Measurements from ENCODE around the gene CTTN. TPM values are rescaled to one million over a fixed set of nuclear protein-coding genes. Genes with fewer than 3 reads are reported as not detected.
"Not testable (repeated sequence)": the region's sequence is repeated elsewhere in the genome, so short reads cannot be mapped to it uniquely, and the experiment has no call there.

The CTTN gene
- polyA plus RNA-seq, 4 donors = 128 to 241 (median 190) TPM

DNA sequence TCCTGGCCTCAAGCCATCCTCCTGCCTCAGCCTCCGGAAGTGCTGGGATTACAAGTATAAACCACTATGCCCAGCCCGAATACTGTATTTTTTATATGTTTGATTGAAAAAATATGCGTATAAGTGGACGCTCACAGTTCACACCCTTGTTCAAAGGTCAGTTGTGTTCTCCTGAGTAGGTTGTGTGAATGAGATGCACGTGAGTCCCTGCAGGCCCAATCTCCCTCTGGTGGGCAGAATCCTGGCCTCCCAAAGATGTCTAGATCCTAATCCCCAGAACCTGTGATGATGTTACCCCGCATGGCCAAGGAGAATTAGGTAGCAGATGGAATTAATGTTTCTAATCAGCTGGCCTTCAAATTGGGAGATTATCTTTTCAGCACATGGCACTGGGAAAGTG, 41.9 kb downstream of the CTTN start:
- no peak for DNase-seq (ENCODE audit: low read depth in 4 of 4, low spot score in 2 of 4)

DNA sequence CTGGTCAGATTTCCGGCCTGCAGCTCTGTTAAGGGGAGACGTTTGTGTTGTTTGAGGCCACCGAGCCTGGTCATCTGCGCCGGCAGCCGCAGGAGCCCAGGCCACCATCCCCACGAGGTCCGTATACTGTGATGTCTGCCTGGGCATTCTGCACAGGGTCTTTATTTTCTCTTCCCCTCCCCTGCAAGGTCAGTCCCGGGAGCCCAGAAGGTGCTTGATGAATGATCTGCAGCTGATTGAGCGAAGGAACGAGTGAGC, 45.4 kb downstream of the CTTN start:
- no peak for DNase-seq (ENCODE audit: low read depth in 4 of 4, low spot score in 2 of 4)

DNA sequence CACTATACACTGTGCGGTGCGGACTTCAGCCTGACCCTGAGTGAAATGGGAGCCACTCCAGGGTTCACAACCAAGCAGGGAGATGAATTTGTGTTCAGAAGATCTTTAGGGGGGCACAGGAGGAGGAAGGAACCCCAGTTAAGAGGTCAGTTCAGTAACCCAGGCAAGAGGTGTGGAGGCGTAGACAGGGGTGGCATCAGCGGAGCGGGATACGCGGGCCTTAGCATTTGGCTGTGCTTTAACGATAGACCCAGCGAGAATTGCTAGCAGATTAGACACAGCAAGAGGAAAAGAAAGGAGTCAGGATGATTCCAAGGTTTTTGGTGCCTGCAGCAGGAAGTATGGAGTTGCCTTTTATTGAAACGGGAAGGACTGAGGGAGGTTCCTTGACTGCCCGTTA, 46.8 kb downstream of the CTTN start:
- DNase-seq (ENCODE audit: low read depth in 4 of 4, low spot score in 2 of 4) = no peak

DNA sequence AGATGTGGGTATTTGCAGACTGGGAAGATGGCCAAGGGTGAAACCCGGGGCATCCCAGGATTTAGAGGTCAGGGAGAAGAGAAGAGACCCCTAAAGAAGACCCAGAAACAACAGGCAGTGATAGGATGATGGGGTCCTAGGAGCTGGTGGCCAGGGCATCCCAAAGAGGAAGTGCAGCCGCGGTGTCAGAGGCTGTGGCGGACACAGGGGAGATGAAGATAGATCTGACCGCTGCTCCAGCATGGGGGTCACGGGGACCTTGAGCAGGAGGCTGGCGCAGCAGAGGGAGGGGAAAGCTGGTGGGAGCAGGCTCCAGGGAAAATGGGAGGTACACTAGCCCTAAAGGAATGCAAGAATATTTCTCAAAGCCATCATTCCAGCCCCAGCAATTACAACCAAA, 47.3 kb downstream of the CTTN start:
- DNase-seq (ENCODE audit: low read depth in 4 of 4, low spot score in 2 of 4) = no peak

DNA sequence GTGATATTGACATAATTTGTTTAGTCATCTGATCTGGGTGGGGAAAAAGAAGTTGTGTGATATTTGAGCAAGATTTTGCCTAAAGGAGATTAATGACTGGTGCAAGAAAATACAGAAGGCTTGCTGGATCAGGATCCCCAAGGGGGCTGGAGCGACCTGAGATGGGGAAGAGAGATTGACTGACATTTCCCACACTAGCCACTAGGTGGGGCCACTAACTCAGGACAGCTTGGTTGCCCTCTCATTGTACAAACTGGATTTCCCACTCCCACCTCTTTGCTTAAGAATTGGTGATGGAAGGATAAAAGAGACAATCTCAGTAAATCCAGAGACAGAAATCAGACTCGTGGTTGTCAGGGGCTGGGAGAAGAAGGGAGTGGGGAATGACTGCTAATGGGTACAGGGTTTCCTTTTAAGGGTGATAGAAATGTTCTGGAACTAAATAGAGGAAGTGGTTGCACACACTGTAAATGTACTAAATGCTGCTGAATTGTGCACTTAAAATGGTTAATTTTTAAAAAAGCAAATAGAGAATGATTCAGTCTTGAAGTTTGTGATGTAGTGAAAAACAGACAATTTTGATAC, 50.7 kb downstream of the CTTN start:
- DNase-seq (ENCODE audit: low read depth in 4 of 4, low spot score in 2 of 4) = no peak

DNA sequence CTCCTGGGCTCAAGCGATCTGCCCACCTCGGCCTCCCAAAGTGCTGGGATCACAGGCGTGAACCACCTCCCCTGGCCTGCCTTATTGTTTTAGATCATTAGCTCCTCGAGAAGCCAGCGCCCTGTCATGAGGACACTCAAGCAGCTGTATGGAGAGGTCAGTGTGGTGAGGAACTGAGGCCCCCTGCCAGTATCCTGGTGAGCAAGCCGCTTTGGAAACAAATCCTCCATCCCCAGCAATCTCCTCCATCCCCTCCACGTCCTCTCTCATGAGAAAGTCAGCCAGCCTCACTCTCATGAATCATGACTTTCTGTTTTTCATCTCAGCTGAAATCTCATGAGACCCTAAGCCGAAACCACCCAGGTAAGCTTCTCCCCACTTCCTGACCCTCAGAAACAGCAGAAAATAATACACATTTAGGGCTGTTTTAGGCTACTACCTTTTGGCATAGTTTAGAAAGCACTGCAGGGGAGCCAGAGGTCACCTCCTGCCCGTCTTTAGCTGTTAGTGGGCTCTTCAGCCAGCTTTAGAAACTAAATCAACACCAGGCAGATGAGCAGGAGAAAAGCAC, 56.0 kb downstream of the CTTN start:
- no peak for DNase-seq (ENCODE audit: low read depth in 4 of 4, low spot score in 2 of 4)

DNA sequence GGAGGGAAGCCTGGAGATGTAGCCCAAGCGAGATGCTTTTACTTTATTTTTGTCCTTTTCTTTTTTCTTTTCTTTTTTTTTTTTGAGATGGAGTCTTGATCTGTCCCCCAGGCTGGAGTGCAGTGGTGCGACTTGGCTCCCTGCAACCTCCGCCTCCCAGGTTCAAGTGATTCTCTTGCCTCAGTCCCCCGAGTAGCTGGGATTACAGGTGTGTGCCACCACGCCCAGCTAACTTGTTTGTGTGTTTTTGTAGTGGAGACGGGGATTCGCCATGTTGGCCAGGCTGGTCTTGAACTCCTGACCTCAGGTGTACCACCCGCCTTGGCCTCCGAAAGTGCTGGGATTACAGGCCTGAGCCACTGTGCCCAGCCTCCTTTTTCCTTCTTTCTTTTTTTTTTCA, 56.5 kb downstream of the CTTN start:
- DNase-seq (ENCODE audit: low read depth in 4 of 4, low spot score in 2 of 4) = not testable (repeated sequence)

DNA sequence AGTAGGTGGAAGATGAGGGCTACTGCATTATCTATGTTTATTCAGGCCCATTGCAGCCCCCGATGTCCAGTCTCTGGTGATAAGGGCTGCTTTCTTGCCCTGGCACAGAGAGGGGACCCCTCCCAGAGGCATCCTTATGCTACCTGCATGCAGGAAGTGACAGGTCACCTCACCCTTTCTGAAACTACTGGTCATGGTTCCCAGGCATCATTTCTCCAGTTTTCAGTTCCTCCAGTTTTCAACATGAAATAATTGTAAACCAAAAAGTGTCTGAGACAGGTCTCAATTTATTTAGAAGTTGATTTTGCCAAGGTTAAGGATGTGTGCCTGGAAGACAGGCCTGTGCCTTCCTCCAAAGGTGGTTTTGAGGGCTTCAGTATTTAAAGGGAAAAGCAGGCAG, 57.0 kb downstream of the CTTN start:
- no peak for DNase-seq (ENCODE audit: low read depth in 4 of 4, low spot score in 2 of 4)

DNA sequence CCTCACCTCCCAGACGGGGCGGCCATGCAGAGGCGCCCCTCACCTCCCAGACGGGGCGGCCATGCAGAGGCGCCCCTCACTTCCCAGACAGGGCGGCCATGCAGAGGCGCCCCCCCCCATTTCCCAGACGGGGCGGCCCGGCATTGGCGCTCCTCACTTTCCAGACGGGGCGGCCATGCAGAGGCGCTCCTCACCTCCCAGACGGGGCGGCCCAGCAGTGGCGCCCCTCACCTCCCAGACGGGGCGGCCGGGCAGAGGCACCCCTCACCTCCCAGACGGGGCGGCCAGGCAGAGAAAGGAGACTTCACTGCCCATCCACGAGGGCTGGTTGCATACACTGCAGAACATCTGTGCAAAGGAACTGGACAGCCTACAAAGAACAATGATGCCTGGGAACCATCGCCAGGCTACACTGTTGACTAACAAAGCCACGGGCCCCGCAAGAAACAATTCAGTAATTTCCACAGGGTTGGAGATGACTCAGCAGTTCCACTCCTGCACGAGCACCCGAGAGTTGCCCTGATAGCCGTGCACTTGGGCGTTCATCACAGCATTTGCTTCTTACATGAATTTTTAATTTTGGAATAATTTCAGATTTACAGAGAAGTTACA, 58.7 kb downstream of the CTTN start:
- no peak for DNase-seq (ENCODE audit: low read depth in 4 of 4, low spot score in 2 of 4)

DNA sequence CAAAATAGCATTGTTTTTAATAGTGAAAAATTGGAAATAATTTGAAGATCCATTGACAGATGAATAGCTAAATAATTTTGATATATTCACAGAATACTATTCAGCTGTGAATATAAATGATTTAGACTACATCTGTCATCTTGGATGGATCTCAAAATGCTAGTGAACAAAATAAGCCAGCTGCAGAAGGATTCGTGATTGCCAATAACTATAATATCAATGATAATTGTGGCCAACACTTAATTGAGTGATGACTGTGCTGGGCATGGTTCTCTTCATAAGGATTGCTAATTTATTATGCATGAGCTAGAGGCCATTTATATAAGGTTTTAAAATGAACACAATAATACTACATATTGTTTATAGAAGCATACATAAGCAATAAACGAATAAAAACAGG, 60.4 kb downstream of the CTTN start:
- no peak for DNase-seq (ENCODE audit: low read depth in 4 of 4, low spot score in 2 of 4)

DNA sequence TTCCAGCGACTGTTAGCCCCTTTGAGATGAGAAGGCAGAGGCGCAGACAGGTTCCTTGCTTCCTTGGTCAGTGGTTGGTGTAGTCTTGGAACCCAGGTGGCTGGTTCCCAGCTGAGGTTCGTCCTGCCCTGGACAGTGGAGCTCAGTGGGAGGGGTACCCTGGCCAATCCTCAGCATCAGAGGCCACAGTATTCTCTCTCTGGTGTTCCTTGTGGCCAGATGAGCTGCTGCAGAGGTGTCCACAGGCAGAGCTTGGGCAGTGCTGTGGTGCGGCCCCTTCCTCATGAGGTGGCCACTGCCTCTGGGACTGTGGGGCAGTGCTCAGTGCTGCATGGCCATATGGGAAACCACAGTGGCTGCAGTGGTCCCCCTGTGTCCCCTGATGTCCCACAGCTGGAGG, 61.8 kb downstream of the CTTN start:
- DNase-seq (ENCODE audit: low read depth in 4 of 4, low spot score in 2 of 4) = no peak

DNA sequence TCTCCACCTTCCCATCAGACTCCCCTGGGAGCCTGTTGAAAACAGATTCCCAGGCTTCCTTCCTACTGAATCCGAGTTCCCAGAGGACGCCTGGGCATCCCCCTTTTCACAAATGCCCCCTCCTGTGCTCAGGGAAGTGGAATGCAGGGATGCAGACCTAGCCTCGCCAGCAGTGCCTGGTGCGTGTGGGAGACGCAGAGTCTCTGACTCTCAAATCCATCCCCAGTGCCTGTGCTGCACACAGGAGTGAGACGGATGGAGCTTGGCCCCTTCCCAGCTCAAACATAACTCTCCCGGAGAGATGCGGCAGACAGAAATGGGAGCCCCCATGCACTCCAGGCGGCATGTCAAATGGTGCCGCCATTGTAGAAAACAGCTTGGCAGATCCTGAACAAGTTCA, 62.6 kb downstream of the CTTN start:
- no peak for DNase-seq (ENCODE audit: low read depth in 4 of 4, low spot score in 2 of 4)

DNA sequence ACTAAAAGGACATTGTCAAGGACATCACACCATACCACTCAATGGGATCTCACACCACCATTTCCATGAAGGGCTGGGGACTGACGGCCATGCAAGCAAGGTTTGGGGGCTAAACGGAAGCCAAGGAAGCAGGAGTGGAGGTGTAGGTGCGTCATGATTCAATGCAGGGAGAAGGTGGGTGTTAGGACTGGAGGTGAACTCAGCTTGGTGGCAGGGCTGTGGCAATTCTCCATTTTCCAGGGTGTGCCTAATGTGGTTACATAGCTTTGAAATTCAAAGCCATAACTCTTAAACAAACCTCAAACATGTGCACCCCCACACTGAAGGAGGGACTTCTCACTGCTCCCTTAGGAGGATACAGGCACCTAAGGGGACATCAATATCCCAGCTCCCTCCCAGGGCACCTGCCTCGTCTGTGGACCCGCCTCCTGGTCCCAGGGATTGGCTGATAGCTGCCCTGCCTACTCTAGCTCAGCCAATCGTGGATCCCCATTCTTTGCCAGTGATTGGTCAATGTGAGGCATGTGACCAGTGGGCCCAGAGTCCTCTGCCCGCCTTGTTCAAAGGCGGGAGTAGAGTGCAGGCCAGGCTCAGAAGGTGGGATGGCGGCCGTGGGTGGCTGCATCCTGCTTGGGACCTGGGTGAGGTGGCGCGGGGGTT, 64.6 kb downstream of the CTTN start:
- DNase-seq (ENCODE audit: low read depth in 4 of 4, low spot score in 2 of 4) = no peak

DNA sequence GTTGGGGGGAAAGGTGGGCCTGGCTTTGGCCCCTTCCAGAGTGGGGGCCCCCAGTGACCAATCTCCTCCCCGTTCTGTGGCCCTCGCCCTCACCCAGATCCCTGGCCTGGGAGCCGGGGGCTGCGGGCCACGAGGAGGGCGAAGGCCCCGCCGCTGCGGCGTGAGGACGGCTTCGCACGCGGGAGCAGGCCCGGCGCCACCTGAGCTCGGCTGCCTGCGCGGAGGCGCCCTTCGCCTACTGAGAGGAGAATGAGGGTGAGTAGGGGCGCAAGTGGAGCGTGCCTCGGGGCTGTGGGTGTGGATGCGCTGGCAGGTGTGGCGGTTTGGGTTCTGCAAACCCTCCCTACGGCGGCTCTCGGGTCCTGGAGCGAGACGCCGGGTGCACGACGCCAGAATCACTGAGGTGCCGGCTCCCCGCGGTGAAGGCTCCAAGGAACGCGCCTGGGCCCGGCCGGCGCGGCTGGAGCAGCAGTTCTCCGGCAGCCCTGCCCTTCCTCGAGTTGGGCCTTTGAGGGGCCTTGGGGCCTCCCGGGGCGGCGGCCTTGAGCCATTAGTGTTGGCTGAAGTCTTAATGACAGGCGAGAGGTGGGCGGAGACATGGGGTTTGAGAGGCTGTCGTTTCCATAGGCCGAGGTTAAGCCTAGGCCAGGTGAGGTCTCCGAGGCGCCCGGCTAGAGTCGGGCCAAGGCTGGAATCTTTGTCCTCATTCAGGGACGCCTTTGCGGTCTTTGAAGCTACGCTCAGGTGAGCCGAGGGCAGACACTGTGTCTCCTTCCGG, 65.3 kb downstream of the CTTN start:
- DNase-seq (ENCODE audit: low read depth in 4 of 4, low spot score in 2 of 4) = no peak

DNA sequence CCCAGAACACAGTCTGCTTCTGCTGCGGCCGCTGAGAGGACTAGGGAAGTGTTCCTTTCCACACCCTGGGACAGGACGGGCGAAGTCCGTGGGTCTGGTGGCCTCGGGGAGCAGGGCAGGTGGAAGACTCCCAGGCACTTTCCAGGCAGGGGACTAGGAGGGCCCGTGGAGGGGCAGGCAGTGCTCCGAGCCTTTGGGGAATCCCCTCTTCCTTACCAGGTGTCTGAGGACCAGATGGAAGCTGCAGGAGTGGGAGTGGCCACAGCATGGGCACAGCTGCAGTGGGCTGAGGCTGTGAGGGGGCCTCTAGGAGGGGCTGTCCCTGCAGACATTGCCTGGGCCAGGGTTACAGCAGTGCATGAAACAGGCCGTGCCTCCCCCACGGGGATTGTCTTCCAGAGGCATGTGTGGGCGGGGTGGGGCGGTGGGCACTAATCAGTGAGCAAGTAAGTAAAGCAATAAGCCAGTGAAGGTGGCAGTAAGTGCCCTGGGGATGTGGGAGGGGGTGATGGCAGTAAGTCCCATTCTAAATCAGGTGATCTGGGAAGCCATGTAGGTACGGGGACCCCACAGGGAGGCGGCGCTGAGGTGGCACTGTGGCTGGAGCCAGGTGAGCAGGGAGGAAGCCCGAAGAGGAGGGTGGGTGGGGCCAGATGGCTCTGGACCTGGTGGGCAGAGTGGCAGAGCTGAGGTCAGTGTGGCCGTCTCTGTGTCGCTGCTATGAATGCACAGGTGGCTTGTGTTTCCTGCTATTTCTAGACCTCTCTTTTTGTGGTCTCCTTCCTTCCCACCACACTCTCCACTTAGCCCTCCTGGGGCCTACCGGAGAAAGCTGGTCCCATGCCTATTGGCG, 66.4 kb downstream of the CTTN start:
- no peak for DNase-seq (ENCODE audit: low read depth in 4 of 4, low spot score in 2 of 4)

DNA sequence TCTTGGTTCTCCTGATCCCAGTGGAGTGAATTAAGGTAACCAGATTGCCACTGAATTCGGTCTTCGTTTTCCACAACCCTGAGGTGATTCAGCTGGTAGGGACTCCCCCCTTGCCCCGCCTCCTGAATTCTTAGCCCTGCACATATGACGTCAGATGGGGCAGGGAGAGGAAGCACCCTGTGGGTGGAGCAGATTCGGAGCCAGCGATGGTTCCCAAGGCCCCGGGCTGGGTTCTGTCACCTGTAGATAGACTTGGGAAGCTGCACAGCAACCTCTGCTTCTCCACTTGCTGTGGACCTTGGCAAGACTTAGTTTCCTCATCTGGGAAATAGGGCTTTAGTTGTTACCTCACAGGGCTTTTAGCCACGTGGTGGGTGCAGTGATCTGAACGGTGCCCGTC, 67.8 kb downstream of the CTTN start:
- DNase-seq (ENCODE audit: low read depth in 4 of 4, low spot score in 2 of 4) = no peak

DNA sequence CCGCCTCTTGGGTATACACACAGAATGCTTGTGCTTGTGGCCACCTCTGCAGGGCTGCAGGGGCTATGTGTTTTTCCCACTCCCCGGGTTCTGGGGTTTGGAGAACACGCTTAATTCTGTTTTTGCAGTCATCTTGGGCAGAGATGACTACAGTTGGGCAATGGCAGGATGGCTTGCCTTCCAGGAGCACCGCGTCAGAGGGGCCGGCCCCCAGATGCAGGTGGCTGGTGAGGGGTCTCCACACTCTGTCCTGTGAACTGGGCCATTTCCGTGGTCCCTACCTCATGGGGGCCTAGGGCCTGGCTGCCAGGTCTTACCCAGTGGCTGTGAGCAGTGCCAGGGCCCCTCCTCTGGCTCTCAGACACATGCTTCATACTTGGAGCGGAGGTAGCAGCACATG, 68.3 kb downstream of the CTTN start:
- DNase-seq (ENCODE audit: low read depth in 4 of 4, low spot score in 2 of 4) = no peak

DNA sequence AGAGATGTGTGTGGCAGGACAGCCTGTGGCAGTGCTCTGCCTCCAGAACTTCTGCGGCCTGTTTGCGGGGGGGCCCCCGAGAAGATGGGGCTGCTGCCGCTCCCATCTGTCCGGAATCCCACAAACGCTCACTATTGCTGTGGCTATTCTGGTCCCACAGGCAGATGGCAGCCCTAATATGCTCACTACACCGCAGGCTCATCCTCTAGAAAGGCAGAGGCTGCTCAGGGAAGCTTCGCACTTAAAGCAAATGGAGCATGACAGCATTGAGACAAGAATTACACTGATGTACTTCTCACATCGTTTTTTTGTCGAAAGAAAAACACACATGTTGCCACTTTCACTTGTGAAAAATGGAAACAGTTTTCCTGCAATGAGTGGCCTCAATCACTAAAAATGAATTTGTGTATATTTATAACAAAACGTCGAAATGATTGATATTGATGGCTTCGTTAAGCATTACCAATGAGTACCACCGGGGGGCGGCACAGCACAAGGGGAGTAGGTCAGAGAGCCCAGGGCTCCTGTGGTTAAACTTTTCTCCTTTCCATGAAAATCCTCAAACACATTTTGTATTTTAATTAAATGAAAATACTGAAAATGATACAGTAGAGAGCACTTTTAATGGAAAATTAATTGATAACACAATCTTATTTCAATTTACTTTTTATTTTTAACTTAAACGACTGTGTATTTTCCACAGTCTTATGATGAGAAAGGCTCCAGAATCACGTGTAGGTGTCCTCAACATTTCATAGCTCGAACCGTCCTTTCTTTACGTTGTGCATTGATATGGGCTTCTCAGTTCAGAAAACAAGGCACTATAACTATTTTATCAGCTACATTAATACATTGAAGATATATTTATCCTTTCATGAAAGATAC, 69.1 kb downstream of the CTTN start:
- DNase-seq (ENCODE audit: low read depth in 4 of 4, low spot score in 2 of 4) = peak; percentile 30 to 55 (median 32)

DNA sequence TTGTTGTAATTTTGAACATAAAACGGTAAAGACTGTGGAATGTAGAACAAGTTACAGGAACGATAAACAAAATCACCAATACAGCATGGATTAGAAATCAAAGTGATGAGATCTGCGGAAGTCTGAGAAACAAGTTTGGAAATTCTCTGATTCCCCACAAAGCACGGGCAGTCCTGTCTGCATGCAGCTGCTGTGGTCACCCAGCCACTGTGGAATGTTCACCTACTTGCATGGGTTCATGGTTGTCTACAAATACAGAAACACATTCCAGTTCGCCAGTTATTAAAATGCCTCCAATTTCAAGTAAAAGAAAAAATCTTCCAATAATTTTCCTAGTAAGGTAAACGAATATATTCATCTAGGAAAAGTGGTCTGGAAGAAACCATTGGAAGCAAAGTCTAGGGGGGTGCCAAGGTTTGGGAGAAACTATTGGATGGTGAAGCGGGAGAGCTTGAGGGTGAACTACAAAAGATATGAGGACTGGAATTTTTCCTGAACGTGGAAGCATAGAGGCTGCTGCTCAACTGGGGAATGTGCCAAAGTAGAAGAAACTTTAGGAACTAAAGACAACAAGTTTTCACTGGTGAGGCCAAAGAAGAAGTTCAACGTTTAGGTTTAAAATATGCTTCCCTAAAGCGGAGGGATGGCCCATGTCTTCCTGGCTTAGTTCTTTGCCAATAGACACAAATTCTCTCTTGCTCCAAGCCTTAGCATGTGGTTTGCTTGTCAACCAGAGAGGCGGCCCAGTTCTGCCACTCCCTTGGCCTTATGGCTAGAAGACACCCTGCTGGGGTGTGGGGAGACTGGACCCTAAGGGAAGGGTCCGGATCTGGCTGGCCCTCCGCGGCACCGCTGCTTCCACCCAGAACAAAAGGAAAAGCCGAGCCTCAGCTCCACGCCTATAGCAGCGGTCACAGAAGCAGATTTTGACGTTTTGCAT, 70.2 kb downstream of the CTTN start:
- DNase-seq (ENCODE audit: low read depth in 4 of 4, low spot score in 2 of 4) = no peak

All from left renal cortex interstitium (tissue), 4 donors.